ENCODE measurements around the gene KCNJ15. TPM values are rescaled to one million over a fixed set of nuclear protein-coding genes. Genes with fewer than 3 reads are reported as not detected.

The KCNJ15 gene
- total and polyA plus RNA-seq, 2 donors (not counting 1 experiment from before 2014, with no cell fraction given) = not detected

DNA sequence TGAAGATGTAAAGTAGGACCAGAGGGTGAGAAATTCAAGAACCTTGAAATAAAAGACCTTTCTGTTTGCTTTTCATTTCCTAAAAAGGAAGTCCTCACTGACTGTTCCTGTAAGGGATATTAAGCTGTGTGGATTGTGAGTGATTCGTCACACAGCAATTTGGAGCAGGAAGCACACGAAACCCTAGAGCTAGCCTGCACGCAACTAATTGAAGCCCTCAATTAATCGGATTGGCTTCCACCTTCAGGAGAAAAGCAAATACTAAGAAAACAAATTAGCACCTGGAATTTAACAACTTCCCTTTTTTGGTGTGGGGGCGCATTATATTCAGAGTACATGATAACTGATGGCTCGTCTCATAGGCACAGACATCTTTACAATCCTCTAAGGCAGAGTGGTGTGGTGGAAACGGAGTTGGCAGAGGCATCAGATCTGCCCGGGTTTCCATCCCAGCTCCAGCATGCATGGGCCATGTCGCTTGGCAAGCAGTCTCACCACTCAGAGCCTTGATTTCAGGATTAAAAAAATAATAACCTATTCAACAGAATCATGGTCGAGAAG is 95.2 kb downstream of the KCNJ15 start:
- ChIA-PET CTCF (no interaction called here), POLR2A (no interaction called here)
- Mint-ChIP-seq H3K4me1 (no peaks in the 10 kb centered on the region), H3K27ac (no peak overlapping the region), H3K9me3 (ENCODE audit: insufficient read depth) (no peaks in the 10 kb centered on the region), H3K4me3 (no peak overlapping the region), H3K27me3 (peaks cover 8% of the 10 kb centered on the region)
- no peaks in the 10 kb centered on the region for H3K9me3 ChIP-seq (ENCODE audit: control extremely low read depth in 1 of 3, control insufficient read depth in 2 of 3, insufficient read depth in 1 of 3, low read length in 2 of 3)
- H3K9ac ChIP-seq (ENCODE audit: low read length) = no peak overlapping the region
- H2AFZ ChIP-seq (ENCODE audit: insufficient read depth, low read depth, low read length, poor library complexity, severe bottlenecking) = no peak overlapping the region
- H4K20me1 ChIP-seq (ENCODE audit: control insufficient read depth, insufficient read depth, low read length, poor library complexity, severe bottlenecking) = no peaks in the 10 kb centered on the region
- no peak for ATAC-seq (ENCODE audit: low read depth)
- no peak overlapping the region for H3K4me3 ChIP-seq (ENCODE audit: control extremely low read depth in 1 of 5, extremely low read depth in 1 of 5, insufficient read depth in 1 of 5, low read depth in 2 of 5, low read length in 4 of 5)
- H3K4me1 ChIP-seq (ENCODE audit: control insufficient read depth in 2 of 2, insufficient read depth in 2 of 2, low read length in 2 of 2) = no peaks in the 10 kb centered on the region
- no peaks in the 10 kb centered on the region for H3K36me3 ChIP-seq (replicated peaks in 1 of 2; ENCODE audit: control extremely low read depth in 1 of 2, control insufficient read depth in 1 of 2, extremely low read depth in 1 of 2, insufficient read depth in 2 of 2, low read length in 1 of 2)
- no peaks in the 10 kb centered on the region for H3K27me3 ChIP-seq (replicated peaks in 1 of 4; ENCODE audit: control extremely low read depth in 1 of 4, control insufficient read depth in 3 of 4, insufficient read depth in 4 of 4, low read length in 3 of 4)
- no peak overlapping the region for H3K27ac ChIP-seq (ENCODE audit: low read length in 2 of 2)
- intact Hi-C loops (cut with micrococcal nuclease) = loop anchor here (10.0 kb wide), 1 partner anchor 1847 kb away; no protein-coding TSS in a partner anchor
- no peaks in the 10 kb centered on the region for H3K79me2 ChIP-seq (ENCODE audit: control insufficient read depth, insufficient read depth, low read length)
- no peak overlapping the region for H3K4me2 ChIP-seq (replicated peaks; ENCODE audit: low read depth, low read length, poor library complexity, severe bottlenecking)
- WGBS (ENCODE audit: insufficient coverage) = 54% methylated on average over 2 of the region's 10 CpGs
- TF ChIP-seq, protein P1, sequence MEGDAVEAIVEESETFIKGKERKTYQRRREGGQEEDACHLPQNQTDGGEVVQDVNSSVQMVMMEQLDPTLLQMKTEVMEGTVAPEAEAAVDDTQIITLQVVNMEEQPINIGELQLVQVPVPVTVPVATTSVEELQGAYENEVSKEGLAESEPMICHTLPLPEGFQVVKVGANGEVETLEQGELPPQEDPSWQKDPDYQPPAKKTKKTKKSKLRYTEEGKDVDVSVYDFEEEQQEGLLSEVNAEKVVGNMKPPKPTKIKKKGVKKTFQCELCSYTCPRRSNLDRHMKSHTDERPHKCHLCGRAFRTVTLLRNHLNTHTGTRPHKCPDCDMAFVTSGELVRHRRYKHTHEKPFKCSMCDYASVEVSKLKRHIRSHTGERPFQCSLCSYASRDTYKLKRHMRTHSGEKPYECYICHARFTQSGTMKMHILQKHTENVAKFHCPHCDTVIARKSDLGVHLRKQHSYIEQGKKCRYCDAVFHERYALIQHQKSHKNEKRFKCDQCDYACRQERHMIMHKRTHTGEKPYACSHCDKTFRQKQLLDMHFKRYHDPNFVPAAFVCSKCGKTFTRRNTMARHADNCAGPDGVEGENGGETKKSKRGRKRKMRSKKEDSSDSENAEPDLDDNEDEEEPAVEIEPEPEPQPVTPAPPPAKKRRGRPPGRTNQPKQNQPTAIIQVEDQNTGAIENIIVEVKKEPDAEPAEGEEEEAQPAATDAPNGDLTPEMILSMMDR (IDR thresholded peaks at IDR 0.05) = no peak
- TF ChIP-seq EZH2 (IDR thresholded peaks at IDR 0.05; ENCODE audit: borderline replicate concordance, insufficient read depth, low read depth, low read length, poor library complexity, severe bottlenecking) = no peak
- no peak for DNase-seq

DNA sequence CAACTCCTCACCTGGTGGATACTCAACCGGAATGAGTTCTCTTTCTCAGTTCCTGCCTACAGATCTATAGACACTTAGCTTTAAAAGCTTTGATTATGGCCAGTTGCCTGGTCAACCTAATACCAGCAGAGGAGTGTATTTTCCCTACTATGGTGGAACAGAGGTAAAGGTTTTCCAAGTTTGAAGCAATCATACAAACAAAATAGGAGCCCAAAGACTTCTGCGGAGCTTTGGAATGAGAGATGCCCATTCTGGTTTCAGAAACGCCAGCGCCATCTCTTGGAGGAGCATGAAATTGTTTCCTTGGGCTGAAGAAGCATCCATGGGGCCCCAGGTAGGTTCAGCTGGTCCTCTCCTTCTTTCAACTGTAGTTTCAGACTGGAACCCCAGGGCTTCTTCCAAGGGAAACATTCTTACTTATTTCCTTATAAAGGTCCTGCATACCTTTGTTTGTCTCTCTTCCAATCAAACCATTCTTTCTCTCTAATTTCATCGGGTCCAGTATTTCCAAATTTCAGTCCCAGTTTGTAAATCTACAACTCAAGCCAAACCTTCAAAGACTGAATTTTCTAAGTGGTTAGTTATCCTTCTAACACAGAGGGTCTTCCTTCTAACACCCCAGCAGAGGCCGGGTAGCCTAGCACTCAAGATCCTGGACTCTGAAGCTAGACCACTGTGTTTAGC is 95.9 kb downstream of the KCNJ15 start:
- intact Hi-C loops (cut with micrococcal nuclease) = loop anchor here (10.0 kb wide), 1 partner anchor 1848 kb away; no protein-coding TSS in a partner anchor

More for the DNA sequence above, 95.9 kb downstream of the KCNJ15 start:
- H3K4me3 ChIP-seq (ENCODE audit: control extremely low read depth in 1 of 5, extremely low read depth in 1 of 5, insufficient read depth in 1 of 5, low read depth in 2 of 5, low read length in 4 of 5) = no peak overlapping the region
- H2AFZ ChIP-seq (ENCODE audit: insufficient read depth, low read depth, low read length, poor library complexity, severe bottlenecking) = no peak overlapping the region
- DNase-seq (no peak), ATAC-seq (ENCODE audit: low read depth) (no peak)
- no peaks in the 10 kb centered on the region for H3K36me3 ChIP-seq (replicated peaks in 1 of 2; ENCODE audit: control extremely low read depth in 1 of 2, control insufficient read depth in 1 of 2, extremely low read depth in 1 of 2, insufficient read depth in 2 of 2, low read length in 1 of 2)
- H3K27me3 ChIP-seq (replicated peaks in 1 of 4; ENCODE audit: control extremely low read depth in 1 of 4, control insufficient read depth in 3 of 4, insufficient read depth in 4 of 4, low read length in 3 of 4) = no peaks in the 10 kb centered on the region
- H4K20me1 ChIP-seq (ENCODE audit: control insufficient read depth, insufficient read depth, low read length, poor library complexity, severe bottlenecking) = no peaks in the 10 kb centered on the region
- Mint-ChIP-seq H3K27me3 (peaks cover 8% of the 10 kb centered on the region), H3K27ac (no peak overlapping the region), H3K9me3 (ENCODE audit: insufficient read depth) (no peaks in the 10 kb centered on the region), H3K4me3 (no peak overlapping the region), H3K4me1 (no peaks in the 10 kb centered on the region)
- no peaks in the 10 kb centered on the region for H3K79me2 ChIP-seq (ENCODE audit: control insufficient read depth, insufficient read depth, low read length)
- no peaks in the 10 kb centered on the region for H3K9me3 ChIP-seq (ENCODE audit: control extremely low read depth in 1 of 3, control insufficient read depth in 2 of 3, insufficient read depth in 1 of 3, low read length in 2 of 3)
- H3K27ac ChIP-seq (ENCODE audit: low read length in 2 of 2) = no peak overlapping the region
- ChIA-PET POLR2A (no interaction called here), CTCF (no interaction called here)
- TF ChIP-seq, protein P1 (IDR thresholded peaks at IDR 0.05) = no peak
- no peak for TF ChIP-seq EZH2 (IDR thresholded peaks at IDR 0.05; ENCODE audit: borderline replicate concordance, insufficient read depth, low read depth, low read length, poor library complexity, severe bottlenecking)
- no peak overlapping the region for H3K9ac ChIP-seq (ENCODE audit: low read length)
- no peak overlapping the region for H3K4me2 ChIP-seq (replicated peaks; ENCODE audit: low read depth, low read length, poor library complexity, severe bottlenecking)
- WGBS (ENCODE audit: insufficient coverage) = 25% methylated on average over 3 of the region's 6 CpGs
- no peaks in the 10 kb centered on the region for H3K4me1 ChIP-seq (ENCODE audit: control insufficient read depth in 2 of 2, insufficient read depth in 2 of 2, low read length in 2 of 2)

Measured in B cell (primary cell).